ENCODE data around the gene PNMA1. TPM values are rescaled to one million over a fixed set of nuclear protein-coding genes. Genes with fewer than 3 reads are reported as not detected.

The PNMA1 gene
- total RNA-seq, 1 donor from 2014 or later, result 25.9 TPM

DNA sequence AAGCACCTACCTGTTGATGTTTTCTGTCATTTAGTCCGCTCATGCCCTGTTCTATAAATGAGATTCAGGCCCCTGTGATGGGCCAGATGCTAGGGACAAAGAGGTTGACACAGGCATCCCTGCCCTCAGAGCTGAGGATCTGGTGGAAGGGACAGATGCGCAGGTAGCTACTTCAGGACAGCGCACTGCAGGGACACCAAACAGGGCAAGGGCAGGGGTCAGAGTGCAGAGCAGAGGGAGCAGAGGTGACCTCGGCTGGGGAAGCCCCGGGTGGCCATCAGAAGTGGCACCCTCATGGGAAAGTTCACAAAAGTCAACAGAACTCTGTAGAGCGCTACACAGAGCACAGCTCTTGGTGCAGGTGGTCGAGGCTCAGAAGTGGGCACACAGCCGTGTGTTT lies 5.6 kb upstream of the PNMA1 start:
- Mint-ChIP-seq H3K27me3 (ENCODE audit: insufficient read depth, low read depth) (peaks cover 2% of the 10 kb centered on the region), H3K4me1 (peaks cover 60% of the 10 kb centered on the region), H3K4me3 (peak overlapping the region; percentile 70), H3K9me3 (no peaks in the 10 kb centered on the region), H3K36me3 (peaks cover 22% of the 10 kb centered on the region), H3K27ac (peak overlapping the region; percentile 88)
- Histone ChIP-seq H3K27ac (no peak overlapping the region), H3K4me1 (peaks cover 50% of the 10 kb centered on the region), H2AFZ (replicated peaks) (no peak overlapping the region), H4K20me1 (ENCODE audit: low read depth) (peaks cover 28% of the 10 kb centered on the region), H3K27me3 (peaks cover 9% of the 10 kb centered on the region), H3K4me2 (peak overlapping the region; percentile 100), H3K4me3 (no peak overlapping the region), H3K79me2 (ENCODE audit: low read depth) (peaks cover 21% of the 10 kb centered on the region), H3K9ac (no peak overlapping the region), H3F3A (ENCODE audit: low read depth) (peaks cover 20% of the 10 kb centered on the region), H3K9me3 (ENCODE audit: low read depth) (no peaks in the 10 kb centered on the region), H3K36me3 (no peaks in the 10 kb centered on the region)
- TF ChIP-seq EZH2phosphoT487 (IDR thresholded peaks at IDR 0.05) (no peak), CTCF (IDR thresholded peaks at IDR 0.05) (no peak), EZH2 (IDR thresholded peaks at IDR 0.05) (no peak)
- DNase-seq (ENCODE audit: low spot score), result no peak

DNA sequence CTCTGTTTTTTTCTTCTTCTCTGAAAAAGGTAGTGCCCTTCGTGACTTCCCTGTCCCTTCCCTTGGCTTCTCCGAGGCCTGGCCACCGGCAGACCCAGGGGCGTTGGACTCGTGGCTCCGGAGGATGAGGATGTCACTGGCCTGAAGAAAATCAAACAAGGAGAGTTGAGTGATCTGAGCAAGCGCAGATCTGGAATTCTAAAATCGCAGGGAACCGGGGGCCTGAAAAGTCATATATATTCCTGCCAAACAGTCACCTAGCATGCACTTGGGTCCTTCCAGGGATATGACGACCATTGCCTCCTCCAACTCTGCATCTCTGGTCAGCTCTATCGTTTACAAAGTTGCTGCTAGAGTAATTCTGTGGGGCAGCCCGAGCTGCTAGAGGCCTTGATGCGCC lies 5.2 kb upstream of the PNMA1 start:
- H4K20me1 ChIP-seq (ENCODE audit: low read depth), result peaks cover 28% of the 10 kb centered on the region
- no peak overlapping the region for H3K27ac ChIP-seq
- Mint-ChIP-seq H3K27ac (peak overlapping the region; percentile 88), H3K4me3 (peak overlapping the region; percentile 70), H3K27me3 (ENCODE audit: insufficient read depth, low read depth) (peaks cover 5% of the 10 kb centered on the region), H3K36me3 (peaks cover 22% of the 10 kb centered on the region), H3K9me3 (no peaks in the 10 kb centered on the region), H3K4me1 (peaks cover 59% of the 10 kb centered on the region)
- no peak for TF ChIP-seq EZH2 (IDR thresholded peaks at IDR 0.05)
- no peak for TF ChIP-seq EZH2phosphoT487 (IDR thresholded peaks at IDR 0.05)
- no peak for TF ChIP-seq CTCF (IDR thresholded peaks at IDR 0.05)
- peak overlapping the region; percentile 95 for H3K4me3 ChIP-seq
- H3K27me3 ChIP-seq, result peaks cover 11% of the 10 kb centered on the region
- H3F3A ChIP-seq (ENCODE audit: low read depth), result peaks cover 20% of the 10 kb centered on the region
- H3K4me2 ChIP-seq, result peak overlapping the region; percentile 100
- H3K9ac ChIP-seq, result no peak overlapping the region
- H3K36me3 ChIP-seq, result no peaks in the 10 kb centered on the region
- no peaks in the 10 kb centered on the region for H3K9me3 ChIP-seq (ENCODE audit: low read depth)
- H3K79me2 ChIP-seq (ENCODE audit: low read depth), result peaks cover 21% of the 10 kb centered on the region
- peaks cover 52% of the 10 kb centered on the region for H3K4me1 ChIP-seq
- H2AFZ ChIP-seq (replicated peaks), result peak overlapping the region; percentile 98
- peak; percentile 34 for DNase-seq (ENCODE audit: low spot score)

DNA sequence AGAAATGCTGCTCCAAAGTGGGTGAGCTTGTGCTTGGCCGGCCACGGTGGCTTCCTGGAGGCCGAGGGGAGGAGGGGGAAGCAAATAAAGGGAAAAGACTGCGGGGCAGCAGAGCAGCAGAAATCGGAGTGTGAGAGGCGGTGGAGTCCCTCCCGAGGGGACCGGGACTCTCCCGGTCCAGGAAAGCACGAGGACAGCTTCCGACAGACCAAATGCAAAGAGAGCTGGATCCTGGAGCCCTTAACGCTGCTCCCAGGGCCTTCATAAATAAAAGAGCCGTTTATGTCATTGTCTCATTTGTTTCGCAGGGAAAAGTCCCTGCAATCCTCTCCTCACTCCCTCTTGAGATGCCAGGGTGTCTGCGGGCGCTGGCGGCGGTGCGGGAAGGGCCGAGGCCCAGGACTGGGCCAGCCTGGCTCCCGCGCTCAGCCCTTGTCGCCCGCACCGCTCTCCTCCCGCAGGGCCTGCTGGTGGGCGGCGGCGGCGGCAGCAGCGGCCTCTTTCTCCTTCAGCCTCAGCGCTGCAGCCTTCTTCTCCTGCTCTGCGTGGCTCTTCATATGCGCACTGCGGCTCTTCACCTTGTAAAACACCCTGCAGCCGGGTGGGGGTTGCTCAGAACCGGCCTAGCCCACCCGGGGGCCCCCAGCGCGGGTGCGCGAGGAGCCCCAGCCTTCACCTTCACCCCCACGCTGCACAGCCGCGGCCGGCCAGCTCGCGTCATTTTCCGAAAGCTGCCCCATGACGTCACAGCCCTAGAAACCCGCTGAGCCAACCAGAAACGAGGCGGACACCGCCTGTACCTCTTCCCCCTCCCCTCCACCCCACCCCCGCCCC lies 4.5 kb upstream of the PNMA1 start:
- Mint-ChIP-seq H3K27me3 (ENCODE audit: insufficient read depth, low read depth) (peaks cover 5% of the 10 kb centered on the region), H3K27ac (peak overlapping the region; percentile 96), H3K4me3 (peak overlapping the region; percentile 80), H3K4me1 (peaks cover 52% of the 10 kb centered on the region), H3K9me3 (no peaks in the 10 kb centered on the region), H3K36me3 (peaks cover 18% of the 10 kb centered on the region)
- H3K4me2 ChIP-seq, result peak overlapping the region; percentile 100
- H3K79me2 ChIP-seq (ENCODE audit: low read depth), result peaks cover 22% of the 10 kb centered on the region
- peak; percentile 86 for DNase-seq (ENCODE audit: low spot score)
- H2AFZ ChIP-seq (replicated peaks), result peak overlapping the region; percentile 98
- peaks cover 11% of the 10 kb centered on the region for H3K27me3 ChIP-seq
- TF ChIP-seq EZH2 (IDR thresholded peaks at IDR 0.05), result no peak
- TF ChIP-seq CTCF (IDR thresholded peaks at IDR 0.05), result no peak
- no peak for TF ChIP-seq EZH2phosphoT487 (IDR thresholded peaks at IDR 0.05)
- no peaks in the 10 kb centered on the region for H3K9me3 ChIP-seq (ENCODE audit: low read depth)
- peak overlapping the region; percentile 95 for H3K4me3 ChIP-seq
- H3F3A ChIP-seq (ENCODE audit: low read depth), result peaks cover 25% of the 10 kb centered on the region
- no peaks in the 10 kb centered on the region for H3K36me3 ChIP-seq
- H3K4me1 ChIP-seq, result peaks cover 44% of the 10 kb centered on the region
- peaks cover 28% of the 10 kb centered on the region for H4K20me1 ChIP-seq (ENCODE audit: low read depth)
- H3K27ac ChIP-seq, result peak overlapping the region; percentile 51
- H3K9ac ChIP-seq, result peak overlapping the region; percentile 81

All from neural progenitor cell (in vitro differentiated cells).